ENCODE measurements around the gene ALOX12B. TPM values are rescaled to one million over a fixed set of nuclear protein-coding genes. Genes with fewer than 3 reads are reported as not detected.

The ALOX12B gene
- total RNA-seq, 5 donors from 2014 or later (not counting 1 experiment from before 2014, with no cell fraction given): 0.63 to 1.1 (median 0.81) TPM; not detected in 1

DNA sequence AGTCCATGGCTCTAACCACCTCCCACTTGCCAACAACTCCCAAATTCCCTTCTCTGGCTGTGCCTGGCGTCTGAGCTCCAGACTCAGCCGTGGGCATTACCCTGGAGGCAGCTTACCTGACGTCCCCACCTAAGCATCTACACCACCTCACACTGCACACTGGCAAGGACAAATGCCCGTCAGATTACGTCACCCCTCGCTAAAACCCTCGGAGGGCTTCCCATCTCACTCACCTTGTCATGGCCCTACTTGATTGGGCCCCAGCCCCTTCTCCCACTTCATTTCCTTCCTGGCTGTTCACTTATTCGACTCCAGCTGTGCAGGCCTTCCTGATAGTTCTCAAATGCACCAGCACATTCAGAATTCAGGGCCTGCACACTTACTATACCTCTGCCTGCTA lies 17.4 kb upstream of the ALOX12B start:
- 68% methylated on average over 8 of the region's 8 CpGs for WGBS (ENCODE audit: insufficient coverage)
- H3K4me1 ChIP-seq (ENCODE audit: control insufficient read depth in 1 of 2, extremely low read depth in 1 of 2, insufficient read depth in 2 of 2, low read length in 2 of 2): peaks cover 0 to 4% of the 10 kb centered on the region in 2 experiments
- ChIA-PET CTCF (interaction anchor here in 1 of 2 donors (0.7 to 2.7 kb wide), 2 partner anchors 11 to 14 kb away, joined by 3 to 10 read pairs; no protein-coding TSS in a partner anchor), POLR2A (no interaction called here)
- no peak for ATAC-seq (replicated peaks in 1 of 4)
- H3K4me3 ChIP-seq (ENCODE audit: control insufficient read depth in 1 of 2, extremely low read depth in 1 of 2, low read length in 1 of 2): no peak overlapping the region
- H3K4me1 Mint-ChIP-seq: peaks cover 0 to 2% (median 0%) of the 10 kb centered on the region in 3 donors
- DNase-seq: no peak
- peaks cover 0 to 31% of the 10 kb centered on the region in 2 experiments for H3K27me3 ChIP-seq (replicated peaks in 1 of 2; ENCODE audit: control insufficient read depth in 2 of 2, extremely low read depth in 1 of 2, insufficient read depth in 2 of 2, low read length in 1 of 2)
- H3K36me3 ChIP-seq (ENCODE audit: control insufficient read depth in 2 of 2, extremely low read depth in 1 of 2, insufficient read depth in 1 of 2, low read length in 1 of 2): no peaks in the 10 kb centered on the region
- H3K27me3 Mint-ChIP-seq: no peaks in the 10 kb centered on the region
- H3K27ac Mint-ChIP-seq: no peak overlapping the region
- no peaks in the 10 kb centered on the region for H3K9me3 ChIP-seq
- H3K36me3 Mint-ChIP-seq: no peaks in the 10 kb centered on the region
- no peaks in the 10 kb centered on the region for H3K9me3 Mint-ChIP-seq
- H3K27ac ChIP-seq (ENCODE audit: low read length): no peak overlapping the region
- no peak overlapping the region for H3K4me3 Mint-ChIP-seq

GRCh38 chr17:8103549-8103948 lies 16.0 kb upstream of the ALOX12B start:
- Histone ChIP-seq H3K27ac (ENCODE audit: low read length) (no peak overlapping the region), H3K4me1 (ENCODE audit: control insufficient read depth in 1 of 2, extremely low read depth in 1 of 2, insufficient read depth in 2 of 2, low read length in 2 of 2) (no peaks in the 10 kb centered on the region), H3K27me3 (replicated peaks in 1 of 2; ENCODE audit: control insufficient read depth in 2 of 2, extremely low read depth in 1 of 2, insufficient read depth in 2 of 2, low read length in 1 of 2) (peaks cover 0 to 19% of the 10 kb centered on the region in 2 experiments), H3K4me3 (ENCODE audit: control insufficient read depth in 1 of 2, extremely low read depth in 1 of 2, low read length in 1 of 2) (no peak overlapping the region), H3K9me3 (no peaks in the 10 kb centered on the region), H3K36me3 (ENCODE audit: control insufficient read depth in 2 of 2, extremely low read depth in 1 of 2, insufficient read depth in 1 of 2, low read length in 1 of 2) (no peaks in the 10 kb centered on the region)
- Mint-ChIP-seq H3K27ac (no peak overlapping the region), H3K36me3 (no peaks in the 10 kb centered on the region), H3K4me3 (no peak overlapping the region), H3K9me3 (no peaks in the 10 kb centered on the region), H3K4me1 (no peaks in the 10 kb centered on the region), H3K27me3 (no peaks in the 10 kb centered on the region)
- ATAC-seq (replicated peaks in 1 of 4): no peak
- no peak for DNase-seq
- 100% methylated on average over 3 of the region's 4 CpGs for WGBS (ENCODE audit: insufficient coverage)
- ChIA-PET CTCF (interaction anchor here in 1 of 2 donors (2.7 kb wide), 1 partner anchor 9 kb away, joined by 10 read pairs; no protein-coding TSS in a partner anchor), POLR2A (no interaction called here)

GRCh38 chr17:8101721-8102120 lies 14.2 kb upstream of the ALOX12B start:
- H3K27me3 Mint-ChIP-seq: no peaks in the 10 kb centered on the region
- Histone ChIP-seq H3K27me3 (replicated peaks in 1 of 2; ENCODE audit: control insufficient read depth in 2 of 2, extremely low read depth in 1 of 2, insufficient read depth in 2 of 2, low read length in 1 of 2) (peaks cover 0 to 13% of the 10 kb centered on the region in 2 experiments), H3K4me3 (ENCODE audit: control insufficient read depth in 1 of 2, extremely low read depth in 1 of 2, low read length in 1 of 2) (no peak overlapping the region), H3K36me3 (ENCODE audit: control insufficient read depth in 2 of 2, extremely low read depth in 1 of 2, insufficient read depth in 1 of 2, low read length in 1 of 2) (no peaks in the 10 kb centered on the region), H3K4me1 (ENCODE audit: control insufficient read depth in 1 of 2, extremely low read depth in 1 of 2, insufficient read depth in 2 of 2, low read length in 2 of 2) (no peaks in the 10 kb centered on the region), H3K9me3 (no peaks in the 10 kb centered on the region), H3K27ac (ENCODE audit: low read length) (no peak overlapping the region)
- H3K9me3 Mint-ChIP-seq: no peaks in the 10 kb centered on the region
- no peak overlapping the region for H3K4me3 Mint-ChIP-seq
- peaks cover 0 to 6% (median 0%) of the 10 kb centered on the region in 3 donors for H3K4me1 Mint-ChIP-seq
- no peak overlapping the region for H3K27ac Mint-ChIP-seq
- H3K36me3 Mint-ChIP-seq: no peaks in the 10 kb centered on the region
- 77% methylated on average over 6 of the region's 6 CpGs for WGBS (ENCODE audit: insufficient coverage)
- ChIA-PET POLR2A (no interaction called here), CTCF (interaction anchor here in 1 of 2 donors (0.8 kb wide), 1 partner anchor 45 kb away, joined by 3 read pairs; no protein-coding TSS in a partner anchor)
- DNase-seq (no peak), ATAC-seq (replicated peaks in 1 of 4) (no peak)

- Histone ChIP-seq H3K9me3 (no peaks in the 10 kb centered on the region), H3K4me1 (ENCODE audit: control insufficient read depth in 1 of 2, extremely low read depth in 1 of 2, insufficient read depth in 2 of 2, low read length in 2 of 2) (no peaks in the 10 kb centered on the region), H3K27me3 (replicated peaks in 1 of 2; ENCODE audit: control insufficient read depth in 2 of 2, extremely low read depth in 1 of 2, insufficient read depth in 2 of 2, low read length in 1 of 2) (peaks cover 0 to 18% of the 10 kb centered on the region in 2 experiments), H3K36me3 (ENCODE audit: control insufficient read depth in 2 of 2, extremely low read depth in 1 of 2, insufficient read depth in 1 of 2, low read length in 1 of 2) (no peaks in the 10 kb centered on the region), H3K4me3 (ENCODE audit: control insufficient read depth in 1 of 2, extremely low read depth in 1 of 2, low read length in 1 of 2) (no peak overlapping the region), H3K27ac (ENCODE audit: low read length) (no peak overlapping the region)
- no CpG with 5 or more reads among the region's 2 CpGs for WGBS (ENCODE audit: insufficient coverage)
- POLR2A ChIA-PET: no interaction called here
- no peaks in the 10 kb centered on the region for H3K9me3 Mint-ChIP-seq
- peaks cover 0 to 6% (median 0%) of the 10 kb centered on the region in 3 donors for H3K4me1 Mint-ChIP-seq
- H3K27ac Mint-ChIP-seq: no peak overlapping the region
- CTCF ChIA-PET: interaction anchor here in 1 of 2 donors (0.8 kb wide), 1 partner anchor 44 kb away, joined by 3 read pairs; no protein-coding TSS in a partner anchor
- H3K36me3 Mint-ChIP-seq: no peaks in the 10 kb centered on the region
- H3K27me3 Mint-ChIP-seq: no peaks in the 10 kb centered on the region
- DNase-seq (no peak), ATAC-seq (replicated peaks in 1 of 4) (no peak)
- H3K4me3 Mint-ChIP-seq: no peak overlapping the region
These were observed 13.2 kb upstream of the ALOX12B start for GRCh38 chr17:8100763-8101162.

GRCh38 chr17:8100111-8100510 lies 12.6 kb upstream of the ALOX12B start:
- no peaks in the 10 kb centered on the region for H3K27me3 Mint-ChIP-seq
- no peaks in the 10 kb centered on the region for H3K36me3 Mint-ChIP-seq
- H3K27ac Mint-ChIP-seq: no peak overlapping the region
- ChIA-PET CTCF (no interaction called here), POLR2A (interaction anchor here in 1 of 2 donors (0.6 kb wide), 1 partner anchor 141 kb away, joined by 7 read pairs; no protein-coding TSS in a partner anchor)
- WGBS (ENCODE audit: insufficient coverage): 55% methylated on average over 2 of the region's 2 CpGs
- H3K27ac ChIP-seq (ENCODE audit: low read length): no peak overlapping the region
- ATAC-seq (replicated peaks in 1 of 4): no peak
- peaks cover 0 to 18% of the 10 kb centered on the region in 2 experiments for H3K27me3 ChIP-seq (replicated peaks in 1 of 2; ENCODE audit: control insufficient read depth in 2 of 2, extremely low read depth in 1 of 2, insufficient read depth in 2 of 2, low read length in 1 of 2)
- no peaks in the 10 kb centered on the region for H3K9me3 Mint-ChIP-seq
- no peak for DNase-seq
- H3K4me1 Mint-ChIP-seq: peaks cover under 1 to 10% (median 3%) of the 10 kb centered on the region in 3 donors
- H3K4me3 Mint-ChIP-seq: no peak overlapping the region
- H3K4me3 ChIP-seq (ENCODE audit: control insufficient read depth in 1 of 2, extremely low read depth in 1 of 2, low read length in 1 of 2): no peak overlapping the region
- no peaks in the 10 kb centered on the region for H3K9me3 ChIP-seq
- H3K4me1 ChIP-seq (ENCODE audit: control insufficient read depth in 1 of 2, extremely low read depth in 1 of 2, insufficient read depth in 2 of 2, low read length in 2 of 2): no peaks in the 10 kb centered on the region
- H3K36me3 ChIP-seq (ENCODE audit: control insufficient read depth in 2 of 2, extremely low read depth in 1 of 2, insufficient read depth in 1 of 2, low read length in 1 of 2): no peaks in the 10 kb centered on the region

GRCh38 chr17:8096541-8096940 lies 9.0 kb upstream of the ALOX12B start:
- Histone ChIP-seq H3K4me1 (ENCODE audit: control insufficient read depth in 1 of 2, extremely low read depth in 1 of 2, insufficient read depth in 2 of 2, low read length in 2 of 2) (peaks cover 0 to 13% of the 10 kb centered on the region in 2 experiments), H3K4me3 (ENCODE audit: control insufficient read depth in 1 of 2, extremely low read depth in 1 of 2, low read length in 1 of 2) (no peak overlapping the region), H3K9me3 (no peaks in the 10 kb centered on the region), H3K36me3 (ENCODE audit: control insufficient read depth in 2 of 2, extremely low read depth in 1 of 2, insufficient read depth in 1 of 2, low read length in 1 of 2) (no peaks in the 10 kb centered on the region), H3K27ac (ENCODE audit: low read length) (no peak overlapping the region), H3K27me3 (replicated peaks in 1 of 2; ENCODE audit: control insufficient read depth in 2 of 2, extremely low read depth in 1 of 2, insufficient read depth in 2 of 2, low read length in 1 of 2) (peaks cover 0 to 30% of the 10 kb centered on the region in 2 experiments)
- POLR2A ChIA-PET: no interaction called here
- no peaks in the 10 kb centered on the region for H3K9me3 Mint-ChIP-seq
- H3K4me3 Mint-ChIP-seq: no peak overlapping the region
- 93% methylated on average over 5 of the region's 8 CpGs for WGBS (ENCODE audit: insufficient coverage)
- H3K27me3 Mint-ChIP-seq: peaks cover 3 to 9% of the 10 kb centered on the region in 2 donors
- H3K4me1 Mint-ChIP-seq: peaks cover 12 to 25% (median 17%) of the 10 kb centered on the region in 3 donors
- H3K36me3 Mint-ChIP-seq: no peaks in the 10 kb centered on the region
- DNase-seq: no peak
- ATAC-seq (replicated peaks in 1 of 4): no peak
- no peak overlapping the region for H3K27ac Mint-ChIP-seq
- CTCF ChIA-PET: no interaction called here
